GM19468 (cell line): ENCODE data around the gene RANGAP1.

Experiments
- ATAC-seq: cut with Tn5 transposase; IDR thresholded peaks from one replicate; pipeline ENCODE4 v1.9.1; 2021; ENCODE audit warnings: mild to moderate bottlenecking, moderate library complexity, moderate number of reproducible peaks; ENCODE audit not compliant: unreplicated experiment; ENCODE audit errors: extremely low read depth

Gene RANGAP1, protein sequence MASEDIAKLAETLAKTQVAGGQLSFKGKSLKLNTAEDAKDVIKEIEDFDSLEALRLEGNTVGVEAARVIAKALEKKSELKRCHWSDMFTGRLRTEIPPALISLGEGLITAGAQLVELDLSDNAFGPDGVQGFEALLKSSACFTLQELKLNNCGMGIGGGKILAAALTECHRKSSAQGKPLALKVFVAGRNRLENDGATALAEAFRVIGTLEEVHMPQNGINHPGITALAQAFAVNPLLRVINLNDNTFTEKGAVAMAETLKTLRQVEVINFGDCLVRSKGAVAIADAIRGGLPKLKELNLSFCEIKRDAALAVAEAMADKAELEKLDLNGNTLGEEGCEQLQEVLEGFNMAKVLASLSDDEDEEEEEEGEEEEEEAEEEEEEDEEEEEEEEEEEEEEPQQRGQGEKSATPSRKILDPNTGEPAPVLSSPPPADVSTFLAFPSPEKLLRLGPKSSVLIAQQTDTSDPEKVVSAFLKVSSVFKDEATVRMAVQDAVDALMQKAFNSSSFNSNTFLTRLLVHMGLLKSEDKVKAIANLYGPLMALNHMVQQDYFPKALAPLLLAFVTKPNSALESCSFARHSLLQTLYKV

GRCh38 chr22:41285820-41286638 lies at the start of gene RANGAP1:
Gene RANGAP1 (minus strand): TSS chr22:41286187. CDS start chr22:41281044, 5,143 bp downstream.
- ATAC-seq: peak; percentile 86

DNA sequence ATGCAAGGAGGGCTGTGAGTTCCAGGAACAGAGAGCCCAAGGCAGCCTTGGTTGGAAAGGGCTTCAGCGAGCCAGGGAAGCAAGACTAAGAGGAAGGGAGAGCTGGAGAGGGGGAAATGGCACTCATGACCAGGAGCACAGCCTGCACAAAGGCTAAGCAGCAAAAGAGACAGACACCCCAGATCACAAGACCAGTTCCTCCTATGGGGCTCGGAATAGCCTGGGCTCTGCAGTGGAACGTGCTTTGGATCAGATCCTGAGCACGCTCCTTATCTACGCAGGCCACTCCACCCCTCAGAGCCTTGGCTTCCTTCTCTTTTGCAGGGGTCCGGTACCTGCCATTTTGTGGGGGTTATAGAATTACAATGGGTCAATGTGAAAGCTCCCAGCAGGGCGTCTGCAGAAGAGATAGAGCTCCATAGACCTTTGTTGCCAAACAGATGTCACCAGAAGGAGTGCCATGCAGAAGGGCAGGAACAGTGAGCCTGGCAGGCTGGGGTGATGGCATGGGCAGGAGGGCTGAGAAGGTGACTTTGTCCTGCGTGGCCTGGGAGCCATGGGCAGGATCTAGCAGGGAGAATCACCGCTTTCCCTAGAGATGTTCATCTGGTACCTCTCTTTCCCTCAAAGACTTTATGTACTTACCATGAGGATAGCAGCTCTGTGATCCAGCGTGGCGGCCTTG lies 49.1 kb upstream of the RANGAP1 start:
- no peak for ATAC-seq

DNA sequence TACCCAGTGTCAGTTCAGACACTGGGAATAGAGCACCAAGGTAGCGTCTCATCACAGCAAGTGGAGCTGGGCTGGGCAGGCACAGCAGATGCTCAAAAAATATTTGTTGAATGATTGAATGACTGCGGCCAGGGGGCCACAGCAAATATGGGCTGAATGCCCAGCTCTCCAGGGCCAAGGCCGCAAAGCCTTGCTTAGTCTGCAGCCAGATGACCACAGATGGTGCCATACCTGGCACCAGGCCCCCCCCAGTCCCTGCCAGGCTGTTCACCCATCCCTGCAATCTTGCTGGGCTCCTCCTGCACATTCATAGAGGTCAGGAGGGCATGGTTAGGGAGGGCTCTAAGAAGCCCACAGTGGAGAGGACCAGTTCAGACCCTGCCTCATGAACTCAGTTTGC lies 48.2 kb upstream of the RANGAP1 start:
- no peak for ATAC-seq

DNA sequence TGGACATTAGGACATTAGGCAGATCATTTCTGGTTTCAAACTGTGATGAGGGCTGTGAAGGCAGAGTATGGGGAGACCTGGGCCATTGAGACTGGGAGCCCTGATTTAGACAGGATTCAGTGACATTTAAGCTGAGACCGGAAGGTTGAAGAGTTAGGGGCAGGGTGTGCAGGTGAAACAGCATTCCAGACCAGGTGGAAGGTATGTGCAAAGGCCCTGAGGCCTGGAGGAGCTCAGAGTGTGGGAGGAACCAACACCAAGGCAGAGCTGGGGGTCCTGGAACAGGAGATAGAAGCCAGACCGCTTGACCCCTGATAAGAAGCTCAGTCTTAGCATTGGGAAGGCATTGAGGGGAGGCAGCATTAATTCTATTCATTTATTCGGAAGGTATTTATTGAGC lies 47.8 kb upstream of the RANGAP1 start:
- no peak for ATAC-seq

- no peak for ATAC-seq
These were observed 46.4 kb upstream of the RANGAP1 start for GRCh38 chr22:41332217-41332939.

DNA sequence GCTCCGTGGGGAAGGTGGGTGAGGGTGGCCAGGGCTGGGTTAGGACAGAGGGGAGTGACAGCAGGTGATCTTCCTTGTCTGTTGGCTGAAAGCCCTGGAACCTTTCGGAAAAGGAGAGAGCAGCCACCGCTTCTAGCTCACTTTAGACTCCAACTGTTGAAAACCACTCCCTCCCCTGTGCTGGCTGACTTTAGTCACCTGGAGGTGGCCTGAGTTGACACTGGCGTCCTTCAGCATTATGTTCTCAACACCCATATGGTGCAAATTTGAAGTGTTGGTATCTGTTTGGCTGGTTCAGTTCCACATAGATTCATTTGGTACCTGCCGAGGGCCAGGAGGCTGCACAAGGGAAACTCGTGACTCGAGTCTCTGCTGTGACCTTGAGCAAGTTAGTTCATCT lies 44.2 kb upstream of the RANGAP1 start:
- ATAC-seq: no peak

GRCh38 chr22:41327124-41327523 lies 41.1 kb upstream of the RANGAP1 start:
- no peak for ATAC-seq

DNA sequence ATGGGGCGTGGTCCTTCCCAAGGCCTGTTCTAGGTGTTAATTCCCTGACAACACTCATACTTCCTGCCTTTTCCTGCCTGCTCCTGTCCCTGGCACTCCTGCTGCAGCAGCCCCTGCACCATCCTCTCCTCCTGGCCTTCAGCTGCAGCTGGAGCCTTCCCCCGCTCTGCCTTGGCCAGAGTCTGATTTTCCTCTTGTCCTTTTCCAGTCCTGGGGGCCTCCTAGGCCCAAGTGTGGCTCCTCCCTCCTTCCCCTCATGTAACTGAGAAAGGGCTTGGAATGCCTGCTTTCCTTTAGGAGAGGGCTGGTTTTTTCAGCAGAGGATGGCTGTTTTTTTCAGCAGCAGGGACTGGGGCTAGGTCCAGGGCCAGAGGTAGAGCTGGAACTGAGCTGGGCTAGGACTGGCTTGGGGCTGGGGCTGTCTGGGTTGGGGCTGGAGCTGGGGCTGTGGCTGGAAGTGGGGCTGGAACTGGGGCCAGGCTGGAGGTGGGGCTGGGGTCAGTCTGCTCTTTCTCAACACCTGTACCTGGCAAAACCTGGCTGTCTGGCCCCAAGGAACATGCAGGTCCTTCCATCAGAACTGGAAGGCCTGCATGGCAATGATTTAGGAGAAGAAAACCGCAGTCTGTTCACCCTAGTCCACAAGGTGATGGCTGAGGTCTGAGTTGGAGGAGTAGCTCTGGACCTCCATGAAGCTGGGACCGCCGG lies 39.0 kb upstream of the RANGAP1 start:
- ATAC-seq: no peak

- no peak for ATAC-seq
These were observed 34.6 kb upstream of the RANGAP1 start for GRCh38 chr22:41320416-41321240.

GRCh38 chr22:41315586-41315985 lies 29.6 kb upstream of the RANGAP1 start:
- ATAC-seq: no peak

GRCh38 chr22:41314821-41315220 lies 28.8 kb upstream of the RANGAP1 start:
- ATAC-seq: no peak

DNA sequence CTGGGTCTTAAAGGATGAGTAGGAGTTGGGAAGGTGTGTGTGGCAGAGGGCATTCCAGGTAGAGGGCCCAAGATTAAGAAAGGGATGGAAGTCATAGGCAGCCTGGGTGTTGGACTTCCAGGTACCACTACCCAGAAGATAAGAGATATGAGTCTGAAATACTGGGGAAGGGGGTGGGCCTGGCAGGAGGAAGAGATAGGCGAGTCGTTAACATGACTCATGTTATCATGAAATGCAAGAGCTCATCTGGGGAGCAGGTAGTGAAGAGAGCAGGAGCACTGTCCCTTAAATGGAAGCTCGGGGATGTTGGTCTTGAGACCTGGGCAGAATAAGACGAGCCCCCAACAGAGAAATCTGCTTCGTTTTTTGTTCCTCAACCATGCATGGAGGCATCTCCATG lies 25.5 kb upstream of the RANGAP1 start:
- no peak for ATAC-seq

GRCh38 chr22:41310336-41310735 lies 24.3 kb upstream of the RANGAP1 start:
- no peak for ATAC-seq

GRCh38 chr22:41308544-41308947 lies 22.6 kb upstream of the RANGAP1 start:
- no peak for ATAC-seq

DNA sequence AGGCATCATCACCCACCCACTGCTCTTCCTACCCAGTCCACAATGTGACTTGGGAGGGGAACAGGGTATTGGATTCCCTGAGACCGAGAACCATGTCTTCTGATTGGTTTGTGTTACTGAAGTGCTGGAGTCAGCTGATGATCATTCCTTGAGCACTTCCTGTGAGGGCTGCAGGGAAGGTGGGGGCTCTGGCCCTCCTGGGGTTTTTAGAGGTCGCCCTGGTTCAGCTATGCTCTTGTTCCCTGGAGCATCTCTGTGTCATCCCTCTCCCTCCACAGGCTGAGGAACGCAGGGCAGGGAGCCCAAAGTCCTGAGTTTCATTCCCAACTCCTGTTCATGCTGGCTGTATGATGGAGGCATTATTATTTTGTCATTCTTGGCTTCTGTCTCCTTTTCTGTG lies 22.1 kb upstream of the RANGAP1 start:
- ATAC-seq: no peak

DNA sequence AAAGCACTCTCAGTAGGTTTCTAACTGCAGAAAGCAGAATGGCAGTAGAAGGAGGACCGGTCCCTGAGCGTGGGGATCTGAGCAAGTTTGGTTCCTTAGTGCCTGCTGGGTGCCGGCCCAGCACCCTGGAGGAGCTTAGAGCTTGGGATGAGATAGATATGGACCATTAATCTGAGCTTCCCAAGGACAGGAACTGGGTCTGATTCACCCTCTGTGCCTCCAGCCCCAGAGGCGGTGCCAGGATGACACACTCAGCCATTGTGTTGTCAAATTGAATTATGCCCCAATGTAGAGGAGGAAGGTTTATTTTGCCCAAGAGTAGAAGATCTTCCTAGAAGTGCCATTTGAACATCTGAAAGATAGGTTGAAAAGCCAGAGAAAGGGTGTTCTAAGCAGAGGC lies 19.7 kb upstream of the RANGAP1 start:
- ATAC-seq: no peak

- ATAC-seq: no peak
These were observed 16.8 kb upstream of the RANGAP1 start for GRCh38 chr22:41302811-41303210.

GRCh38 chr22:41302021-41302767 lies 16.2 kb upstream of the RANGAP1 start:
- ATAC-seq: no peak
